ENCODE data around the gene HS6ST1. TPM values are rescaled to one million over a fixed set of nuclear protein-coding genes. Genes with fewer than 3 reads are reported as not detected.

HS6ST1 gene
- polyA plus RNA-seq, 1 donor (not counting 4 experiments of a cell fraction or from before 2014, with no cell fraction given), result 6.3 TPM

DNA sequence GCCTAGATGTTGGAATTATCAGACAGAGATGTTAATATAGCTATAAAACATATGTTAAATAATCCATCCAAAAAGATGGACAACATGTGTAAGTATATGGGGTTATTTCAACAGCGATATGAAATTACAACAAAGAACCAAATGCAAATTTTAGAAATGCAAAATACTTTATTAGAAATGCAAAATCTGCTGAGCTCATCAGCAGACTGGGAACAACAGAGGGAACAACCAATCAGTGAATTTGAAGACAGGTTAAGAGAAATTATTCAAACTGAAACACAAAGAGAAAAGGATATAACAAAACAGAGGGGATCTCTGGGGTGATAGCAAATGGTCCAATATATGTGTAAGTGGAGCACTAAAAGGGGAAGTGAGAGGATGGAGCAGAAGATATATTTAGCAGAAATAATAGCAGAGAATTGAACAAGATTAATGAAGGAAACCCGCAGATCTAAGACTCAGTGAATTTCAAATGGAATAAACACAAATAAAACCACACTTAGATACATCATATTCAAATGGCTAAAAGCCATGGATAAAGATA is 13.5 kb upstream of the HS6ST1 start:
- no peak for FAIRE-seq
- dilution Hi-C loops (cut with MboI; ENCODE audit: extremely low pct_ligation_motif_present, low sequenced_read_pairs), result no loop called here
- no peak overlapping the region for H3K9ac ChIP-seq (ENCODE audit: control insufficient read depth, extremely low read depth, insufficient read depth, low read length)

GRCh38 chr2:128330583-128330982 is 11.9 kb upstream of the HS6ST1 start:
- Histone ChIP-seq H3K27ac (ENCODE audit: control insufficient read depth, insufficient read depth, low read length) (no peak overlapping the region), H3K9me3 (ENCODE audit: control insufficient read depth, low read depth, low read length) (peaks cover 2% of the 10 kb centered on the region), H2AFZ (ENCODE audit: control insufficient read depth, low read length) (no peak overlapping the region), H3K9me1 (ENCODE audit: control insufficient read depth, extremely low read depth, insufficient read depth, low read length) (no peaks in the 10 kb centered on the region), H3K4me1 (ENCODE audit: control insufficient read depth, extremely low read depth, insufficient read depth, low read length) (no peaks in the 10 kb centered on the region), H4K20me1 (ENCODE audit: control insufficient read depth, extremely low read depth, insufficient read depth, low read length) (no peaks in the 10 kb centered on the region), H3K4me2 (ENCODE audit: control insufficient read depth, extremely low read depth, insufficient read depth, low read depth, low read length) (no peak overlapping the region), H3K79me2 (ENCODE audit: control insufficient read depth, insufficient read depth, low read length) (no peaks in the 10 kb centered on the region), H3K4me3 (ENCODE audit: control insufficient read depth in 2 of 3, extremely low read depth in 1 of 3, insufficient read depth in 2 of 3, low read depth in 1 of 3, low read length in 3 of 3) (no peak overlapping the region), H3K9ac (ENCODE audit: control insufficient read depth, extremely low read depth, insufficient read depth, low read length) (no peak overlapping the region), H3K27me3 (ENCODE audit: control insufficient read depth, extremely low read depth, insufficient read depth, low read length) (no peaks in the 10 kb centered on the region), H3K36me3 (ENCODE audit: control insufficient read depth in 2 of 2, extremely low read depth in 1 of 2, insufficient read depth in 2 of 2, low read length in 2 of 2) (no peaks in the 10 kb centered on the region)
- dilution Hi-C loops (cut with MboI; ENCODE audit: extremely low pct_ligation_motif_present, low sequenced_read_pairs), result no loop called here
- no peak for DNase-seq (ENCODE audit: low read depth, low spot score)
- no peak for TF ChIP-seq CTCF (optimal IDR thresholded peaks at IDR 0.05 in 1 of 3, IDR thresholded peaks at IDR 0.05 in 1 of 3, conservative IDR thresholded peaks at IDR 0.05 in 1 of 3; ENCODE audit: extremely low read depth in 1 of 3, insufficient read depth in 2 of 3, low read length in 3 of 3)
- no peak for TF ChIP-seq EZH2 (IDR thresholded peaks at IDR 0.05; ENCODE audit: low read length)
- FAIRE-seq, result no peak

More for the DNA sequence above, 13.5 kb upstream of the HS6ST1 start:
- no peaks in the 10 kb centered on the region for H3K36me3 ChIP-seq (ENCODE audit: control insufficient read depth in 2 of 2, extremely low read depth in 1 of 2, insufficient read depth in 2 of 2, low read length in 2 of 2)
- DNase-seq (ENCODE audit: low read depth, low spot score), result no peak
- no peaks in the 10 kb centered on the region for H3K9me1 ChIP-seq (ENCODE audit: control insufficient read depth, extremely low read depth, insufficient read depth, low read length)
- no peak overlapping the region for H3K4me2 ChIP-seq (ENCODE audit: control insufficient read depth, extremely low read depth, insufficient read depth, low read depth, low read length)
- peaks cover 2% of the 10 kb centered on the region for H3K9me3 ChIP-seq (ENCODE audit: control insufficient read depth, low read depth, low read length)
- no peak overlapping the region for H3K4me3 ChIP-seq (ENCODE audit: control insufficient read depth in 2 of 3, extremely low read depth in 1 of 3, insufficient read depth in 2 of 3, low read depth in 1 of 3, low read length in 3 of 3)
- H3K79me2 ChIP-seq (ENCODE audit: control insufficient read depth, insufficient read depth, low read length), result no peaks in the 10 kb centered on the region
- H3K27ac ChIP-seq (ENCODE audit: control insufficient read depth, insufficient read depth, low read length), result no peak overlapping the region
- no peak for TF ChIP-seq EZH2 (IDR thresholded peaks at IDR 0.05; ENCODE audit: low read length)
- H3K27me3 ChIP-seq (ENCODE audit: control insufficient read depth, extremely low read depth, insufficient read depth, low read length), result no peaks in the 10 kb centered on the region
- H4K20me1 ChIP-seq (ENCODE audit: control insufficient read depth, extremely low read depth, insufficient read depth, low read length), result no peaks in the 10 kb centered on the region
- H2AFZ ChIP-seq (ENCODE audit: control insufficient read depth, low read length), result no peak overlapping the region
- no peaks in the 10 kb centered on the region for H3K4me1 ChIP-seq (ENCODE audit: control insufficient read depth, extremely low read depth, insufficient read depth, low read length)

DNA sequence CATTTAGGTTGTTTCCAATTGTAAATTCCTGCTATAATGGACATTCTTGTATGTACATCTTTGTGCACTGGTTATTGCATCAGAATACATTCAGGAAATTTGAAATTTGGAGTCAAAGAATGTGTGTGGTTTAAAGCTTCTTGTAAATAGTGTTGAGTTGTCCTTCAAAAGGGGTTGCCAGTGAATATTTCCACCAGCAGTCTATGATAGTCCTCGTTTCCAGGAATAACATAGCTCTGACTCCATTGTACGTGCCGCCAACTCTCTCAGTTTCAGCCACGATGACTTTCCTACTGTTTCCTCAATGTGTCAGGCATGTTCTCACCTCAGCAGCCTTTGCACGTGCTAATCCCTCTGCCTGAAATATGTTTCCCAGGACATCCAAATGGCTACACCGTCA is 10.9 kb upstream of the HS6ST1 start:
- Histone ChIP-seq H3K36me3 (ENCODE audit: control insufficient read depth in 2 of 2, extremely low read depth in 1 of 2, insufficient read depth in 2 of 2, low read length in 2 of 2) (no peaks in the 10 kb centered on the region), H3K27ac (ENCODE audit: control insufficient read depth, insufficient read depth, low read length) (no peak overlapping the region), H3K79me2 (ENCODE audit: control insufficient read depth, insufficient read depth, low read length) (no peaks in the 10 kb centered on the region), H4K20me1 (ENCODE audit: control insufficient read depth, extremely low read depth, insufficient read depth, low read length) (no peaks in the 10 kb centered on the region), H3K27me3 (ENCODE audit: control insufficient read depth, extremely low read depth, insufficient read depth, low read length) (no peaks in the 10 kb centered on the region), H3K9me3 (ENCODE audit: control insufficient read depth, low read depth, low read length) (peaks cover 2% of the 10 kb centered on the region), H3K9me1 (ENCODE audit: control insufficient read depth, extremely low read depth, insufficient read depth, low read length) (no peaks in the 10 kb centered on the region), H3K4me2 (ENCODE audit: control insufficient read depth, extremely low read depth, insufficient read depth, low read depth, low read length) (no peak overlapping the region), H3K4me3 (ENCODE audit: control insufficient read depth in 2 of 3, extremely low read depth in 1 of 3, insufficient read depth in 2 of 3, low read depth in 1 of 3, low read length in 3 of 3) (no peak overlapping the region), H3K9ac (ENCODE audit: control insufficient read depth, extremely low read depth, insufficient read depth, low read length) (no peak overlapping the region), H2AFZ (ENCODE audit: control insufficient read depth, low read length) (no peak overlapping the region), H3K4me1 (ENCODE audit: control insufficient read depth, extremely low read depth, insufficient read depth, low read length) (no peaks in the 10 kb centered on the region)
- TF ChIP-seq EZH2 (IDR thresholded peaks at IDR 0.05; ENCODE audit: low read length) (no peak), CTCF (optimal IDR thresholded peaks at IDR 0.05 in 1 of 3, IDR thresholded peaks at IDR 0.05 in 1 of 3, conservative IDR thresholded peaks at IDR 0.05 in 1 of 3; ENCODE audit: extremely low read depth in 1 of 3, insufficient read depth in 2 of 3, low read length in 3 of 3) (no peak)
- DNase-seq (ENCODE audit: low read depth, low spot score) (no peak), FAIRE-seq (no peak)
- dilution Hi-C loops (cut with MboI; ENCODE audit: extremely low pct_ligation_motif_present, low sequenced_read_pairs), result no loop called here
